NB4 (cell line): ENCODE results near the gene POGK.
"Not testable (repeated sequence)": the region's sequence is repeated elsewhere in the genome, so short reads cannot be mapped to it uniquely, and the experiment has no call there.

Experiments used
- DNase-seq: peaks from one replicate; pipeline ENCODE4 v3.0.0; 2010; ENCODE audit warnings: low read depth
- H3K4me3 ChIP-seq: one replicate; pipeline ENCODE4 v1.5.1; 2011; ENCODE audit warnings: mild to moderate bottlenecking, low read depth, low read length, moderate library complexity
- MYC ChIP-seq: IDR thresholded peaks from 2 replicates; pipeline ENCODE4 v1.6.1; 2011; ENCODE audit warnings: low read depth, low read length
- POLR2A ChIP-seq: IDR thresholded peaks from 2 replicates; pipeline ENCODE4 v1.6.1; 2011; ENCODE audit warnings: mild to moderate bottlenecking; ENCODE audit not compliant: insufficient read length; ENCODE audit errors: extremely low read depth
- TF ChIP-seq, protein P1 (sequence below): IDR thresholded peaks from 2 replicates; pipeline ENCODE4 v1.6.1; 2011; ENCODE audit warnings: low read depth, low read length
- TF ChIP-seq, protein P2 (sequence below): IDR thresholded peaks from one replicate; pipeline ENCODE4 v1.5.1; 2012; ENCODE audit warnings: low read depth, low read length

The POGK gene

DNA sequence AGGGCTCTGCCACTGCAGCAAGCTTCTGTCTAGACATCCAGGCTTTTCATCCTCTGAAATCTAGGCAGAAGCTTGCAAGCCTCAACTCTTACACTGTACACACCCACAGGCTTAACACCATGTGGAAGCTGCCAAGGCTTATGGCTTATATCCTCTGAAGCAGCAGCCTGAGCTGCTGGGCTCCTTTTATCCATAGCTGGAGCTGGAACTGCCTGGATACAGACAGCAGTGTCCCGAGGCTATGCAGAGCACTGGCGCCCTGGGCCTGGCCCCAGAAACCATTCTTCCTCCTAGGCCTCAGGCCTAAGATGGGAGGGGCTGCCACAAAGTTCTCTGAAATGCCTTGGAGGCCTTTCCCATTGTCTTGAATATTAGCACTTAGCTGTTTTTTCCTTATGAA lies 19.3 kb upstream of the POGK start:
- H3K4me3 ChIP-seq, result no peak overlapping the region
- TF ChIP-seq POLR2A (no peak), MYC (no peak)
- TF ChIP-seq, protein P1, sequence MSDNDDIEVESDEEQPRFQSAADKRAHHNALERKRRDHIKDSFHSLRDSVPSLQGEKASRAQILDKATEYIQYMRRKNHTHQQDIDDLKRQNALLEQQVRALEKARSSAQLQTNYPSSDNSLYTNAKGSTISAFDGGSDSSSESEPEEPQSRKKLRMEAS, result no peak
- TF ChIP-seq, protein P2, sequence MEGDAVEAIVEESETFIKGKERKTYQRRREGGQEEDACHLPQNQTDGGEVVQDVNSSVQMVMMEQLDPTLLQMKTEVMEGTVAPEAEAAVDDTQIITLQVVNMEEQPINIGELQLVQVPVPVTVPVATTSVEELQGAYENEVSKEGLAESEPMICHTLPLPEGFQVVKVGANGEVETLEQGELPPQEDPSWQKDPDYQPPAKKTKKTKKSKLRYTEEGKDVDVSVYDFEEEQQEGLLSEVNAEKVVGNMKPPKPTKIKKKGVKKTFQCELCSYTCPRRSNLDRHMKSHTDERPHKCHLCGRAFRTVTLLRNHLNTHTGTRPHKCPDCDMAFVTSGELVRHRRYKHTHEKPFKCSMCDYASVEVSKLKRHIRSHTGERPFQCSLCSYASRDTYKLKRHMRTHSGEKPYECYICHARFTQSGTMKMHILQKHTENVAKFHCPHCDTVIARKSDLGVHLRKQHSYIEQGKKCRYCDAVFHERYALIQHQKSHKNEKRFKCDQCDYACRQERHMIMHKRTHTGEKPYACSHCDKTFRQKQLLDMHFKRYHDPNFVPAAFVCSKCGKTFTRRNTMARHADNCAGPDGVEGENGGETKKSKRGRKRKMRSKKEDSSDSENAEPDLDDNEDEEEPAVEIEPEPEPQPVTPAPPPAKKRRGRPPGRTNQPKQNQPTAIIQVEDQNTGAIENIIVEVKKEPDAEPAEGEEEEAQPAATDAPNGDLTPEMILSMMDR, result no peak
- no peak for DNase-seq

DNA sequence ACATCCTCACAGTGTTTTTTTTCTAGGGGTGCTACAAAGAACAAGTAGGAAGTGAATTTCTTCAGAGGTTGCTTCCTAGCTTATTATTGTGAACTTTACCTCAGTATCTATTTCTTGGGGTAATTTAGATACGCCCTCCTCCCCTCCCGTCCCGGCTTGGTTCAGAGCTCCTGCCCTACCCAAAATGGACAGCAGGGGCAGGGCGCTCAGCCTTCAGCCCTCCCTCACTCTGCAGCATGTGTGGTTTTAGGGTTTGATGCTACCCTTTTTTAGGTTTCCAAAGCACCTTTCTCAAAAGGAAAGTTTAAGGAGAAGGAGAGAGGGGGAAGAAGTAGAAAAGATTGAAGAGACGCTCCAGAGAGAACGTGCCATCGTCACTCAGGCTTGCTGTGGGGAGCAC lies 16.9 kb upstream of the POGK start:
- no peak for DNase-seq
- H3K4me3 ChIP-seq, result no peak overlapping the region
- TF ChIP-seq, protein P2, result peak; percentile 30
- no peak for TF ChIP-seq POLR2A

DNA sequence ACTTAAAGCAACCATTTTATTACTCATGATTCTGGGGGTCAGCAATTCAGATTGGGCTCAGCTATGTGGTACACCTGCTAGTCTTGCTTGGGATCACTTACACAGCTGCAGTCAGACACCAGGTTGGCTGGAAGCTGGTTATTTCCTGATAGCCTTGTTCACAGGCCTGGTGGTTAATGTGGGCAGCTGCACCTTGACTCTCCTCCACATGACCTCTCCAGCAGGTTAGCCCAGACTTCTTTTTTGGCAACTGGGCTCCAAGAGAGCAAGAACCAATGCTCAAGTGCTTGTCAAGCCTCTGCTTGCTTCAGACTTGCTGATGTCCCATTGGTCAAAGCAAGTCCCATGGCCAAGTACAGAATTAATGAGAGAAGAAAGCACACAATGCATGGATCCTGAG lies 11.8 kb upstream of the POGK start:
- DNase-seq, result no peak

DNA sequence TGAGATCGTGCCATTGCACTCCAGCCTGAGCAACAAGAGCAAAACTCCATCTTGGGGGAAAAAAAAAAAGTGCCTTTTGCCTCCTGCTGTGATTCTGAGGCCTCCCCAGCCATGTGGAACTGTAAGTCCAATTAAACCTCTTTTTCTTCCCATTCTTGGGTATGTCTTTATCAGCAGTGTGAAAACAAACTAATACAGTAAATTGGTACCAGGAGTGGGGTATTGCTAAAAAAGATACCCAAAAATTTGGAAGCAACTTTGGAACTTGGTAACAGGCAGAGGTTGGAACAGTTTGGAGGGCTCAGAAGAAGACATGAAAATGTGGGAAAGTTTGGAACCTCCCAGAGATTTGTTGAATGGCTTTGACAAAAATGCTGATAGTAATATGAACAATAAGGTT lies 9.5 kb upstream of the POGK start:
- H3K4me3 ChIP-seq, DNase-seq: not testable (repeated sequence)

More for the DNA sequence above, 11.8 kb upstream of the POGK start:
- TF ChIP-seq MYC (no peak), POLR2A (no peak)
- TF ChIP-seq, protein P1, result no peak
- TF ChIP-seq, protein P2, result no peak
- no peak overlapping the region for H3K4me3 ChIP-seq

DNA sequence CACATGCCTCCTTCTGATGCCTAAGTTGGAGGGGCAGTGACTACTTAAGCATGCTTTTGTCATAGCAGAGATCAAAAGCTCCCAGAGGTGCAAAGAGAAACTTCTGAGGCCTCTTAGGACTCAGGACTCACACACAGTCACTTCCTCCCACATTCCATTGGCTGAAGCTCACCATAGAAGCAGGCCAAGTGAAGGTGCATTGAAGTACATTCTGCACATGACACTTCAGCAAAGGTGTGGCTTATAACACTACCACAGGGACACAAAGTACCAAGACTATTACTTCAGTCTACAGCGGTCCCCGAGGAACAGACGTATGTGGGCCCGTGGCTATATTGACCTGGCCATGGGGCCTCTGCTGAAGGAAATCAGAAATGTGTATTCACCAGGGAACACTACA lies 2.5 kb upstream of the POGK start:
- no peak overlapping the region for H3K4me3 ChIP-seq
- TF ChIP-seq, protein P2, result no peak
- no peak for TF ChIP-seq POLR2A
- TF ChIP-seq, protein P1, result no peak
- TF ChIP-seq MYC, result no peak
- DNase-seq, result no peak

DNA sequence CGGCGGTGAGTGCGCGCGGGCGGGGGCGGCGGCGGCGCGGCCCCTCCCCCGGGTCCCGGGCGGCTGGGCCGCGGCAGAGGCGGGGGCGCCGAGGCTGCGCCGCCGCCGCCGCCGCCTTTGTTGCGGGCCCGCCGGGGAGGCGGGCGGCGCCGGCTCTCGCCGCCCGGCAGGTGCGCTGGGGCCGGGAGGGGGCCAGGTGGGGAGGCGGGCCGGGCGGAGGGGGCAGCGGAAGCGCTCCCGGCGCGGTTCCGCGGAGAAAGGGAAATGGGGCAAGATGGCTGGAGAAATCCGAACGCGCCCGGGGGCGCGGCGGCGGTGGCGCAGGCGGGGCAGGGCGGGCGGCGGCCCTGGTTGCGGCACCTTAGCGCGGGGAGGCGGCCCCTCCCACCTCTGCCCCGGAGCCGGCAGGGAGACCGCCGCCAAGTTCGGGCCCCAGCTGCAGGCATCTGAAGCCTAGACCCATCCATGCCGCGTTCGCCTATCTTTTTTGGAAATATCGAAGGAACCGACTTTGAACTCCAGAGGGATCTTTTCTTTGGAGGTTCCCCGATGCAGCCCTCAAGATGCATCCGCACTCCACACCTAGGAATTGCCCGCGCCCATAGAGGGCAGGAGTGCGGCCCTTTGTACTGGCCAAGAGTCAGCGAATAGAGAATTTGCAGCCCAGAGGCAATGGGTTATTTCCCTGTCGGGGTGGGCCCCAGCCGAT lies 479 bp downstream of the POGK start:
- H3K4me3 ChIP-seq, result peak overlapping the region; percentile 68
- DNase-seq, result peak; percentile 62
- TF ChIP-seq, protein P2, result peak; percentile 12
- TF ChIP-seq, protein P1, result no peak
